ENCODE data around the gene SPDYE4. TPM values are rescaled to one million over a fixed set of nuclear protein-coding genes. Genes with fewer than 3 reads are reported as not detected.

SPDYE4 gene
- polyA plus RNA-seq, 4 donors = not detected

DNA sequence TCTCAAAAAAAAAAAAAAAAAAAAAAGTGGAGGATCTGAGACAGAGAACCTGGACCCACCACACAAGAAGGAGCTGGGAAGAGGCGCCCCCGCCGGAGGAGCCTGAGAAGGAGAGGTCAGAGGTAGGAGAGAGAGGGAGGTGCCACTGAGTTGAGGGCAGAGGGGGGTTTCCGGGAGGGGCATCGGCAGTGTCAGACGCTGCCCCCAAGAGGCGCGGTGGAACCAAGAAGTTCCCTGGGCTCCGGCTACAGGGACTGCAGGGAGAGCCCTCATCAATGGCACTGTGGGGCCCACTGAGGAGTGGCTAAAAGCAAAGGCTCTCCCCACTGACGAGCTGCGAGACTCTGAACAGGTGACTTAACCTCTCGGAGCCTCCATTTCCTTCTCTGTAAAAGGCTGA lies 17.9 kb downstream of the SPDYE4 start:
- Histone ChIP-seq H3K4me1 (ENCODE audit: control insufficient read depth in 3 of 3, insufficient read depth in 2 of 3, low read depth in 1 of 3, low read length in 2 of 3) (no peaks in the 10 kb centered on the region), H3K36me3 (ENCODE audit: control insufficient read depth in 3 of 3, insufficient read depth in 2 of 3, low read depth in 1 of 3, low read length in 3 of 3) (no peaks in the 10 kb centered on the region), H3K9me3 (ENCODE audit: control insufficient read depth in 2 of 2, insufficient read depth in 1 of 2, low read depth in 1 of 2, low read length in 1 of 2) (no peaks in the 10 kb centered on the region), H3K27ac (ENCODE audit: low read depth in 1 of 3, low read length in 2 of 3) (no peak overlapping the region), H3K27me3 (ENCODE audit: control insufficient read depth in 3 of 3, insufficient read depth in 3 of 3, low read length in 3 of 3) (no peaks in the 10 kb centered on the region), H3K4me3 (ENCODE audit: low read depth in 1 of 3, low read length in 3 of 3) (no peak overlapping the region)
- FAIRE-seq (no peak), DNase-seq (peak in 1 of 2 donors; percentile 7)
- WGBS, 3 donors = 31 to 43% (median 42%) methylated on average over 12 of the region's 12 CpGs

DNA sequence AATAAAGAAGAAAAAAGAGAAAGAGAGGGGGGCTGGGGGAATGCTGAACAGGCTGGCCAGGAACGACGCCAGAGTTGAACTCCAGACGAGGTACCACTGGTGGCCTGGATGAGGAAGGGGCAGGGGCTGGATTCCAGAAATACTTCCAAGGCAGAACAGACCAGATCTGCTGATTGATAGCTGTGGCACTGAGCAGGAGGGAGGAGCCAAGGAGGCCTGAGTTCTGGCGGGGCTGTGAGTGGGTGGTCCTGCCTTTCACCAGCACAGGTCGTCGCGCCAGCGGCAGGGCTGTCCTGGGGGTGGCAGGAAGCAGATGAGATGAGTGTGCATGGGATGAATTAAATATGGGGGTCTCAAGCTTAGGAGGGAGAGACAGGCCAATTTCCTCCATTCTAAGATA lies 19.2 kb downstream of the SPDYE4 start:
- Histone ChIP-seq H3K4me1 (ENCODE audit: control insufficient read depth in 3 of 3, insufficient read depth in 2 of 3, low read depth in 1 of 3, low read length in 2 of 3) (no peaks in the 10 kb centered on the region), H3K27ac (ENCODE audit: low read depth in 1 of 3, low read length in 2 of 3) (no peak overlapping the region), H3K36me3 (ENCODE audit: control insufficient read depth in 3 of 3, insufficient read depth in 2 of 3, low read depth in 1 of 3, low read length in 3 of 3) (no peaks in the 10 kb centered on the region), H3K9me3 (ENCODE audit: control insufficient read depth in 2 of 2, insufficient read depth in 1 of 2, low read depth in 1 of 2, low read length in 1 of 2) (no peaks in the 10 kb centered on the region), H3K4me3 (ENCODE audit: low read depth in 1 of 3, low read length in 3 of 3) (no peak overlapping the region), H3K27me3 (ENCODE audit: control insufficient read depth in 3 of 3, insufficient read depth in 3 of 3, low read length in 3 of 3) (no peaks in the 10 kb centered on the region)
- no peak for DNase-seq
- WGBS, 3 donors = 50 to 66% (median 63%) methylated on average over 8 of the region's 8 CpGs
- FAIRE-seq = no peak

DNA sequence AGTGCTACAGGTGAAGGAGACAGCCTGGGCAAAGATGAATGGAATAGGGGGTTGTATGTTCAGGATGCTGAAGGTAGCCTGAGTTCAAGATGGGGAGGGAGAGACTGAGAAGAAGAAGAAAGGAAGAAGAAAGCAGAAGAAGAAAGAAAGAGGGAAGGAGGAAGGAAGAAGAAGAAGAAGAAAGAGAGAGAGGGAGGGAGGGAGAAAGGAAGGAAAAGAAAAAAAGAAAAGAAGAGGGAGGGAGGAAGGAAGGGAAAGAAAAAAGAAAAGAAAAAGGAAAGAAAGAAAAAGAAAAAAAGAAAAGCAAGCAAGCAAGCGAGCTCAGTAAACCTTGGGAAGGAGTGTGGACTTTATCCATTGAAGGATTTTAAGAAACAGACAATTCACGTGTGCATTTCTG lies 21.6 kb downstream of the SPDYE4 start:
- DNase-seq (no peak), FAIRE-seq (no peak)
- Histone ChIP-seq H3K27ac (ENCODE audit: low read depth in 1 of 3, low read length in 2 of 3) (no peak overlapping the region), H3K4me3 (ENCODE audit: low read depth in 1 of 3, low read length in 3 of 3) (no peak overlapping the region), H3K27me3 (ENCODE audit: control insufficient read depth in 3 of 3, insufficient read depth in 3 of 3, low read length in 3 of 3) (no peaks in the 10 kb centered on the region), H3K36me3 (ENCODE audit: control insufficient read depth in 3 of 3, insufficient read depth in 2 of 3, low read depth in 1 of 3, low read length in 3 of 3) (no peaks in the 10 kb centered on the region), H3K4me1 (ENCODE audit: control insufficient read depth in 3 of 3, insufficient read depth in 2 of 3, low read depth in 1 of 3, low read length in 2 of 3) (no peaks in the 10 kb centered on the region), H3K9me3 (ENCODE audit: control insufficient read depth in 2 of 2, insufficient read depth in 1 of 2, low read depth in 1 of 2, low read length in 1 of 2) (no peaks in the 10 kb centered on the region)
- 25 to 72% (median 48%) methylated on average over 2 of the region's 2 CpGs for WGBS, 3 donors

DNA sequence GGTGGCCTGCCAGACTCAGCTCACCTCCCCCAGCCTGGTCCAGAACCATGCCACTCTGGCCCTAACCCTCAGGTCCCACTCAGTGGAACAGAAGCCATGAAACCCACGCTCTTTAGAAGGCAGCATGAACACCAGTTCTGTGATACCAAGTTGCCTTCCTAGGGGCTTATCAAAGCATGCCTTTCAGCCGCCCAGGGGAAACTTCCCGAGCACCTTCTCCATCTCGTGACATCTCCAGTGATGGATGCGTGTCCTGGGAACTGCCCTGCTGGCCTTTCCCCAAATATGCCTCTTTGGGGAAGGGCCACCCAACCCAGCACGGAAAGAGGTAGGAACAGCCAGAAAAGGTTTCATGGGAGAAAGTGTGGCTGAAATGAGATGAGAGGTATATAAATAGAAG lies 22.0 kb downstream of the SPDYE4 start:
- FAIRE-seq = no peak
- no peaks in the 10 kb centered on the region for H3K27me3 ChIP-seq (ENCODE audit: control insufficient read depth in 3 of 3, insufficient read depth in 3 of 3, low read length in 3 of 3)

DNA sequence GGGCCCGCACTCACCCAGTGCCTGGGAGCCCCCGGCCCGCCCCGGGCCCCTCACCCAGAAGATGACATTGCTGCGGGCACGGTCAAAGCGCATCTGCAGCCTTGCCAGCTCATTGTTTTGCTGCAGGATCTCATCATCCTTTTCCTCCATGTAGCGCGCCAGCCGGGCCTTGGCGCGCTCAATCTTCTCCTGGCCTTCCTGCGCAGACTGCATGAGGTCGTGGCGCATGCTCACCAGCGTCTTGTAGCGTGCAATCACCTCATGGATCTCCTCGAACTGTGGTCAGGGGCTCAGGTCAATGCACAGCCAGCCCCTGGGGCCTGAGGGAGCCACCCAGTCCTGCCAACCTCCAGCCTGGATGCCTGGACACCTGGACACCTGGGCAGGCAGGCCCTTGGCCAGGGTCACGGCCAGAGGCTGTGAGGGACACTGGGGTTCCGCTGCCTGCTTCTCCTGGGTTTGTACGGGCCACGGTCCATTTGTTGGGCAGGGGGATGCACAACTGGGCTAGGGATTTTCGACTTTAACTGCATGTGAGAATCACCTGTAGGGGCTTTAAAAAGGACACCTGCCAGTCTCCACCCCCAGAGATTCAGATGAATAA lies 22.9 kb downstream of the SPDYE4 start:
- FAIRE-seq = no peak
- no peak overlapping the region for H3K27ac ChIP-seq (ENCODE audit: low read depth in 1 of 3, low read length in 2 of 3)
- no peaks in the 10 kb centered on the region for H3K27me3 ChIP-seq (ENCODE audit: control insufficient read depth in 3 of 3, insufficient read depth in 3 of 3, low read length in 3 of 3)
- no peaks in the 10 kb centered on the region for H3K4me1 ChIP-seq (ENCODE audit: control insufficient read depth in 3 of 3, insufficient read depth in 2 of 3, low read depth in 1 of 3, low read length in 2 of 3)
- 88 to 91% (median 90%) methylated on average over 19 to 23 of the region's 23 CpGs for WGBS, 3 donors
- H3K36me3 ChIP-seq (ENCODE audit: control insufficient read depth in 3 of 3, insufficient read depth in 2 of 3, low read depth in 1 of 3, low read length in 3 of 3) = no peaks in the 10 kb centered on the region
- H3K4me3 ChIP-seq (ENCODE audit: low read depth in 1 of 3, low read length in 3 of 3) = no peak overlapping the region
- no peak for DNase-seq
- H3K9me3 ChIP-seq (ENCODE audit: control insufficient read depth in 2 of 2, insufficient read depth in 1 of 2, low read depth in 1 of 2, low read length in 1 of 2) = no peaks in the 10 kb centered on the region

More for the DNA sequence above, 22.0 kb downstream of the SPDYE4 start:
- Histone ChIP-seq H3K4me3 (ENCODE audit: low read depth in 1 of 3, low read length in 3 of 3) (no peak overlapping the region), H3K36me3 (ENCODE audit: control insufficient read depth in 3 of 3, insufficient read depth in 2 of 3, low read depth in 1 of 3, low read length in 3 of 3) (no peaks in the 10 kb centered on the region), H3K9me3 (ENCODE audit: control insufficient read depth in 2 of 2, insufficient read depth in 1 of 2, low read depth in 1 of 2, low read length in 1 of 2) (no peaks in the 10 kb centered on the region), H3K4me1 (ENCODE audit: control insufficient read depth in 3 of 3, insufficient read depth in 2 of 3, low read depth in 1 of 3, low read length in 2 of 3) (no peaks in the 10 kb centered on the region), H3K27ac (ENCODE audit: low read depth in 1 of 3, low read length in 2 of 3) (no peak overlapping the region)
- no peak for DNase-seq
- WGBS, 3 donors = 55 to 79% (median 66%) methylated on average over 6 of the region's 6 CpGs

DNA sequence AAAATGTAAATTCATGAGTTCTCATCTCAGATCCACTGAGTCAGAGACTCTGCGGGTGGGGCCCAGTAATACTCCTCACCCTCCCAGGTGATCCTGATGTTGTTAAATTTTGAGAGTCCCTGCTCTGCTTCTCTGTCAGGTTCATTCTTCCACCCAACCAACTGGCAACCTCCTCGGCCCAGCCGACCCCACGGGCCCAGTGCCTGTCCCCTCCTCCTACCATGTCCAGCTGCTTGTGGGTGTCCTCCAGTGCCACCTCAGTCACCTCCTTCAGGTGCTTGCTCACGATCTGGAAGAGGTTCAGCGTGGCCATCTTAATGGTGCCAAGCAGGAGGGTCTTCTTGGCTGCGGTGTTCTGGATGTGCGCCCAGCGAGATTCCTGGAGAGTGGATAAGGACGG lies 23.5 kb downstream of the SPDYE4 start:
- Histone ChIP-seq H3K4me3 (ENCODE audit: low read depth in 1 of 3, low read length in 3 of 3) (no peak overlapping the region), H3K9me3 (ENCODE audit: control insufficient read depth in 2 of 2, insufficient read depth in 1 of 2, low read depth in 1 of 2, low read length in 1 of 2) (no peaks in the 10 kb centered on the region), H3K4me1 (ENCODE audit: control insufficient read depth in 3 of 3, insufficient read depth in 2 of 3, low read depth in 1 of 3, low read length in 2 of 3) (no peaks in the 10 kb centered on the region), H3K27ac (ENCODE audit: low read depth in 1 of 3, low read length in 2 of 3) (no peak overlapping the region), H3K36me3 (ENCODE audit: control insufficient read depth in 3 of 3, insufficient read depth in 2 of 3, low read depth in 1 of 3, low read length in 3 of 3) (no peaks in the 10 kb centered on the region), H3K27me3 (ENCODE audit: control insufficient read depth in 3 of 3, insufficient read depth in 3 of 3, low read length in 3 of 3) (no peaks in the 10 kb centered on the region)
- 93 to 94% (median 93%) methylated on average over 10 of the region's 10 CpGs for WGBS, 3 donors
- no peak for DNase-seq
- FAIRE-seq = no peak

DNA sequence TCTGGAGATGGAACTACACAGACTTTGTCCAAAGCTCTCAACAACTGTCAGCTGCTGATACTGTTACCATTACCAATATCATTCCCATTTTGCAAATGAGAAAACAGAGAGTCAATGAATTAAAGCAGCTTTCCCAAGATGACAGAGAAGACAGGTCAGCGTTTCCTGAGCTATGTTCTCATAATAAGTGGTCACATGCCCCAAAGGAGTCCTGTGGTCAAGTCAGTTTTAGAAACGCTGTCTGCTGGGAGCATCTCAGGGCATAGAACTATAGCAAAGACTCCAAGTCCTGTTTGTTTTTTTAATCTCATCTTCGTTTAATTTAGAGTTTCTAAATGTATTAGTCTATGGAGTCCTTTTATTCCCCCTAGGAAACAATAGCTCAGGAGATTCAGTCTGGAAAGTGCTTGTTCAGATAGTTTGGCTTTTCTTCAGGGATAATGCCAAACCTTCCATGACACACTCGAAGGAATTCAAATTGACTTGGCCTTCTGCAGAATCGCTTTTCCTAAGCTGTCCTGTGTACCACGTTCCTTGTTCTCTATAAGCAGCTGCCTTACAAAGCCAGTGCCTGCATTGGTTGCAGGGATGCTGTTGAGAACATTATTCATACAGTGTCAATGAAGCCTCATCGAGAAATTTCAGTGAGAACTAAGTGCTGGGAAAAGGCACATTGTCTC lies 25.8 kb downstream of the SPDYE4 start:
- H3K4me1 ChIP-seq (ENCODE audit: control insufficient read depth in 3 of 3, insufficient read depth in 2 of 3, low read depth in 1 of 3, low read length in 2 of 3) = no peaks in the 10 kb centered on the region
- no peak for FAIRE-seq
- WGBS, 3 donors = 53 to 64% (median 58%) methylated on average over 7 of the region's 7 CpGs

DNA sequence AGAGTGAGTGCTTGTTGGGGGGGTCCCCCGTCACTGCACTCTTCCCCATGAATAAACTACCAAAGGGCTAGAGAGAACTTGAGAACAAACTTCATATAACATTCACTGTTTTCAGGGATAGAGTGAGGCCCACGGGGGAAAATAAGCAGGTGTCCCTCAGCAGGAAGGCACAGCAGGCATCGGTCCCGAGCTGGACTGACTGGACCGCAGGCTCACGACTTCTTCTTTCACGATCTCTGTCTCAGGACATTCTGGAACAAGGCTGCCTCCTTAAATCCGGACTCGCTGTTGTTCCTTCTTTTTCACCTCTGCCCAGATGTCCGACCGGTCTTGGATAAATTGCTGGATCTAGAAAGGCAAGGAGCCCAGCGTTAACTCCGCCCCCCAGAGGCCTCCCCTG lies 28.5 kb downstream of the SPDYE4 start:
- Histone ChIP-seq H3K27me3 (ENCODE audit: control insufficient read depth in 3 of 3, insufficient read depth in 3 of 3, low read length in 3 of 3) (no peaks in the 10 kb centered on the region), H3K27ac (ENCODE audit: low read depth in 1 of 3, low read length in 2 of 3) (no peak overlapping the region), H3K36me3 (ENCODE audit: control insufficient read depth in 3 of 3, insufficient read depth in 2 of 3, low read depth in 1 of 3, low read length in 3 of 3) (no peaks in the 10 kb centered on the region), H3K4me1 (ENCODE audit: control insufficient read depth in 3 of 3, insufficient read depth in 2 of 3, low read depth in 1 of 3, low read length in 2 of 3) (peaks cover 0 to 16% (median 0%) of the 10 kb centered on the region in 3 donors), H3K4me3 (ENCODE audit: low read depth in 1 of 3, low read length in 3 of 3) (no peak overlapping the region), H3K9me3 (ENCODE audit: control insufficient read depth in 2 of 2, insufficient read depth in 1 of 2, low read depth in 1 of 2, low read length in 1 of 2) (no peaks in the 10 kb centered on the region)
- DNase-seq = no peak
- no peak for FAIRE-seq
- WGBS, 3 donors = 85 to 93% (median 86%) methylated on average over 13 of the region's 13 CpGs

More for the DNA sequence above, 25.8 kb downstream of the SPDYE4 start:
- Histone ChIP-seq H3K4me3 (ENCODE audit: low read depth in 1 of 3, low read length in 3 of 3) (no peak overlapping the region), H3K27ac (ENCODE audit: low read depth in 1 of 3, low read length in 2 of 3) (no peak overlapping the region), H3K36me3 (ENCODE audit: control insufficient read depth in 3 of 3, insufficient read depth in 2 of 3, low read depth in 1 of 3, low read length in 3 of 3) (no peaks in the 10 kb centered on the region), H3K27me3 (ENCODE audit: control insufficient read depth in 3 of 3, insufficient read depth in 3 of 3, low read length in 3 of 3) (no peaks in the 10 kb centered on the region), H3K9me3 (ENCODE audit: control insufficient read depth in 2 of 2, insufficient read depth in 1 of 2, low read depth in 1 of 2, low read length in 1 of 2) (no peaks in the 10 kb centered on the region)
- no peak for DNase-seq

DNA sequence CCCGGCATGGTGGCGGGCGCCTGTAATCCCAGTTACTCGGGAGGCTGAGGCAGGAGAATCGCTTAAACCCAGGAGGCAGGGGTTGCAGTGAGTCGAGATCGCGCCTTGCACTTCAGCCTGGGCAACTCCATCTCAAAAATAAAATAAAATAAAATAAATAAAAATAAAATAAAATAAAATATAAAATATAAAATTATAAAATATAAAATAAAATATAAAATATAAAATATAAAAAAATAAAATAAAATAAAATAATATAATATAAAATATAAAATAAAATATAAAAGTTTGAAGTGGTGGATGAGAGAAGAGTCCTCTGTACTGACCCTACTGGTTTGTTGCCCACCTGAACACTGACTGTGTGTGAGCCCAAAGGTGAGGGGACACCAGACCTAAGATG lies 28.9 kb downstream of the SPDYE4 start:
- no peak for DNase-seq
- no peak for FAIRE-seq
- 76 to 98% (median 91%) methylated on average over 8 of the region's 8 CpGs for WGBS, 3 donors

More for the DNA sequence above, 28.9 kb downstream of the SPDYE4 start:
- no peaks in the 10 kb centered on the region for H3K27me3 ChIP-seq (ENCODE audit: control insufficient read depth in 3 of 3, insufficient read depth in 3 of 3, low read length in 3 of 3)
- H3K36me3 ChIP-seq (ENCODE audit: control insufficient read depth in 3 of 3, insufficient read depth in 2 of 3, low read depth in 1 of 3, low read length in 3 of 3) = no peaks in the 10 kb centered on the region
- no peaks in the 10 kb centered on the region for H3K9me3 ChIP-seq (ENCODE audit: control insufficient read depth in 2 of 2, insufficient read depth in 1 of 2, low read depth in 1 of 2, low read length in 1 of 2)
- no peak overlapping the region for H3K4me3 ChIP-seq (ENCODE audit: low read depth in 1 of 3, low read length in 3 of 3)
- peaks cover 0 to 19% (median 0%) of the 10 kb centered on the region in 3 donors for H3K4me1 ChIP-seq (ENCODE audit: control insufficient read depth in 3 of 3, insufficient read depth in 2 of 3, low read depth in 1 of 3, low read length in 2 of 3)
- no peak overlapping the region for H3K27ac ChIP-seq (ENCODE audit: low read depth in 1 of 3, low read length in 2 of 3)

All from small intestine (tissue), 7 donors.